Measurements from ENCODE around the gene PCDH9. TPM values are rescaled to one million over a fixed set of nuclear protein-coding genes. Genes with fewer than 3 reads are reported as not detected.

Gene PCDH9
- total and polyA plus RNA-seq, 3 donors from 2014 or later: 2.3 to 4.6 (median 3.5) TPM

DNA sequence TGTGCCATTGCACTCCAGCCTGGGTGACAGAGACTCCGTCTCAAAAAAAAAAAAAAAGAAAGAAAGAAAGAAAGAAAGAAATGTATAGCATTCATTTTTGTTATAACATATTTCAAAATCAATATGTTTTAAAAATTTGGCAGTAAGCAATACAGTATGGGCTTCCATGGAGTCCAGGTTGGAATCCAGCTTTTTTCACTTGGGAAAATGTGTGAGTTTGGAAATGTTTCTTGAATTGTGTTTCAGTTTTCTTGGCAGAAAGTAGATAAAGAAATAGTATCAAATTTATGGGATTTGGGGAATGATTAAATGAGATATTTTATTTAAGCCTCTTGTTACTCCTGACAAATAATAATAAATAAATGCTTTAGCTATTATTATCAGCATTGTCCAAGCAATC, 225.6 kb downstream of the PCDH9 start:
- H3K27me3 ChIP-seq: no peaks in the 10 kb centered on the region
- DNase-seq: no peak
- intact Hi-C loops (cut with DNase I; ENCODE audit: low total_unique reads): no loop called here
- no peak overlapping the region for H3K27ac ChIP-seq
- no peak overlapping the region for H3K4me3 ChIP-seq
- TF ChIP-seq POLR2A (IDR thresholded peaks at IDR 0.05): no peak
- TF ChIP-seq, protein P1, sequence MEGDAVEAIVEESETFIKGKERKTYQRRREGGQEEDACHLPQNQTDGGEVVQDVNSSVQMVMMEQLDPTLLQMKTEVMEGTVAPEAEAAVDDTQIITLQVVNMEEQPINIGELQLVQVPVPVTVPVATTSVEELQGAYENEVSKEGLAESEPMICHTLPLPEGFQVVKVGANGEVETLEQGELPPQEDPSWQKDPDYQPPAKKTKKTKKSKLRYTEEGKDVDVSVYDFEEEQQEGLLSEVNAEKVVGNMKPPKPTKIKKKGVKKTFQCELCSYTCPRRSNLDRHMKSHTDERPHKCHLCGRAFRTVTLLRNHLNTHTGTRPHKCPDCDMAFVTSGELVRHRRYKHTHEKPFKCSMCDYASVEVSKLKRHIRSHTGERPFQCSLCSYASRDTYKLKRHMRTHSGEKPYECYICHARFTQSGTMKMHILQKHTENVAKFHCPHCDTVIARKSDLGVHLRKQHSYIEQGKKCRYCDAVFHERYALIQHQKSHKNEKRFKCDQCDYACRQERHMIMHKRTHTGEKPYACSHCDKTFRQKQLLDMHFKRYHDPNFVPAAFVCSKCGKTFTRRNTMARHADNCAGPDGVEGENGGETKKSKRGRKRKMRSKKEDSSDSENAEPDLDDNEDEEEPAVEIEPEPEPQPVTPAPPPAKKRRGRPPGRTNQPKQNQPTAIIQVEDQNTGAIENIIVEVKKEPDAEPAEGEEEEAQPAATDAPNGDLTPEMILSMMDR (IDR thresholded peaks at IDR 0.05): no peak
- no peaks in the 10 kb centered on the region for H3K9me3 ChIP-seq
- H3K4me1 ChIP-seq: no peaks in the 10 kb centered on the region
- H3K36me3 ChIP-seq (ENCODE audit: low read depth, missing control alignments): no peaks in the 10 kb centered on the region
- WGBS, 2 donors: 93 to 100% methylated on average over 1 of the region's 1 CpG

DNA sequence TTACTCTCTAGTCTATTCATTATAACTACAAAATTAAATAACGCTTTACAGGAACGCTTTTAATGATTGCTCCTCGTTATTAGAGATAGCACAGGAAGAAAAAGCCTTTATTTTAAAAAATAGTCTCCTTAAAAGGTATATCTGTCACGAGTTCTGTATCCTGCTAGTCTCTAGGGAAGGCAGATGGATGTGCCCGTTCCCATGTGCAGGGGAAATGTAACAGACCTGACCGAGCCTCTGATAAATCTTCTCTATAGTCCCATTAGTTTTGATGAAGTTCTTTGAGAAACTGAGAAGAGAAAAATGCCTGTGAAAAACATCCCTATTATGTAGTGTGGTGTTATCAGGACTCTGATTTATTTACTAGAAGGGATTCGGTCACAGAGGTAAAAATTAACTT, 226.4 kb downstream of the PCDH9 start:
- no peaks in the 10 kb centered on the region for H3K4me1 ChIP-seq
- no peak overlapping the region for H3K4me3 ChIP-seq
- H3K27me3 ChIP-seq: no peaks in the 10 kb centered on the region
- no peak for DNase-seq
- WGBS, 2 donors: 57 to 68% methylated on average over 7 of the region's 7 CpGs
- no peaks in the 10 kb centered on the region for H3K36me3 ChIP-seq (ENCODE audit: low read depth, missing control alignments)
- intact Hi-C loops (cut with DNase I; ENCODE audit: low total_unique reads): no loop called here
- TF ChIP-seq, protein P1 (IDR thresholded peaks at IDR 0.05): no peak
- TF ChIP-seq POLR2A (IDR thresholded peaks at IDR 0.05): no peak
- no peaks in the 10 kb centered on the region for H3K9me3 ChIP-seq
- no peak overlapping the region for H3K27ac ChIP-seq

DNA sequence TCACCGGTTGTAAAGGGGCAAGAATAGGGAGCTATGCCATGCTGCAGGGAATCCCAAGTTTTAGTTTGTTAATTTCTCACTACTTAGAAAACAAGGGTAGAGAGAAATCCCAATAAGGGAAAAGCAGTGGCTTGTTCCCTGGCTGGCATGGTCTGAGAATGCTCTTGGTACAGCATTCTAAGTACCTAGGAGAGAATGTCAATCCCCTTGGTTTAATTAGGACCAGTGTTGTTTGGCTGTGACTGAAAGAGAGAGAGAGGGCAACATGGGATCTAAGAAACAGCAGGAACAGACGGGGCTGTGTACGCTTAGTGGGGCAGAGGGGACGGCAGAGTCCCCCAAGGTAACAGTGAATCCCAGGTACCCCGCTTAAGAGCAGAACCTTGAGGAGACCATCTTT, 228.8 kb downstream of the PCDH9 start:
- Histone ChIP-seq H3K36me3 (ENCODE audit: low read depth, missing control alignments) (no peaks in the 10 kb centered on the region), H3K9me3 (no peaks in the 10 kb centered on the region), H3K27ac (no peak overlapping the region), H3K4me1 (no peaks in the 10 kb centered on the region), H3K4me3 (no peak overlapping the region), H3K27me3 (no peaks in the 10 kb centered on the region)
- TF ChIP-seq, protein P1 (IDR thresholded peaks at IDR 0.05): no peak
- no peak for TF ChIP-seq POLR2A (IDR thresholded peaks at IDR 0.05)
- WGBS, 2 donors: 91% methylated on average over 5 of the region's 5 CpGs
- intact Hi-C loops (cut with DNase I; ENCODE audit: low total_unique reads): no loop called here
- DNase-seq: no peak

DNA sequence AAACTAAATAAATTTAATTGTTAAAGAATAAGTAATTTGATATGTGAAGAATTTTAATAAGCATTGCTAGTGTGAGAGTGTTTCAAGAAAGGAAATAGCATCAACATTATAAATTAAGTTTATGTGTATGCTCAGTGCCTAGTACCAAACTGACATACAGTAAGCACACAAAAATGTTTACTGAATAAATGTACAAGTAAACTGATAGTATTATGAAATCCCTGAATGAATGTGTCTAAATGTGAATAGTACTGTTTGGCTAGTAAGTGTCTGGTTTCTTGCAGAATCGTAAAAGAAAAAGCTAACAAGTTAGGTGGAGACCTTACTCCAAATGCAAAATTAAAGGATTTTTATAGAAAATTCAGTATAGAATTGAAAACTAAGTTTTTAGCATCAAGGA, 233.6 kb downstream of the PCDH9 start:
- Histone ChIP-seq H3K27me3 (no peaks in the 10 kb centered on the region), H3K4me1 (no peaks in the 10 kb centered on the region), H3K27ac (no peak overlapping the region), H3K4me3 (no peak overlapping the region), H3K9me3 (no peaks in the 10 kb centered on the region), H3K36me3 (ENCODE audit: low read depth, missing control alignments) (no peaks in the 10 kb centered on the region)
- no peak for DNase-seq
- intact Hi-C loops (cut with DNase I; ENCODE audit: low total_unique reads): no loop called here
- WGBS, 2 donors: 89 to 100% methylated on average over 1 of the region's 1 CpG
- TF ChIP-seq, protein P1 (IDR thresholded peaks at IDR 0.05): no peak
- no peak for TF ChIP-seq POLR2A (IDR thresholded peaks at IDR 0.05)

DNA sequence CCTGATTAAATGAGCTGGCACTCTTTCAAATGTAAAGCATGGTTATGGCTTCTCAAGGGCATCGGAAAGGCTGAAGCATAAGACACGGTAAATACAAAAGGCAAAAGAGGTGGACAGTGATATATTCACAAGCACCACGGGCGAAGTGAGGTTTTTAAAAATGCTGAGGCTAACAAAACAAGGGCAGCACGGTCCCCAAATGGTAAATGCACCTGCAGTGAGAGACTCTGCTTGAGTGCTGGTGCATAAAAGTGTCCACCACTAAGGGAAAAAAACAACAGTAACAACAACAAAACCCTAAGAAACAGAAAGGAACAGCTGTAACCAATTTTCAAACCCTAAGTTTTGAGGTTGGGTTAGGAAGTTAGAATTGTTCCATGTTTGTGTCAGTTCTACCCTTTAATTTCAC, 234.9 kb downstream of the PCDH9 start:
- H3K27ac ChIP-seq: no peak overlapping the region
- no peak for TF ChIP-seq POLR2A (IDR thresholded peaks at IDR 0.05)
- TF ChIP-seq, protein P1 (IDR thresholded peaks at IDR 0.05): no peak
- intact Hi-C loops (cut with DNase I; ENCODE audit: low total_unique reads): no loop called here

More for the DNA sequence above, 234.9 kb downstream of the PCDH9 start:
- Histone ChIP-seq H3K4me1 (no peaks in the 10 kb centered on the region), H3K27me3 (no peaks in the 10 kb centered on the region), H3K9me3 (no peaks in the 10 kb centered on the region), H3K4me3 (no peak overlapping the region), H3K36me3 (ENCODE audit: low read depth, missing control alignments) (no peaks in the 10 kb centered on the region)
- DNase-seq: no peak
- WGBS, 2 donors: 79 to 90% methylated on average over 5 of the region's 5 CpGs
